ENCODE data around the gene ZNF586. TPM values are rescaled to one million over a fixed set of nuclear protein-coding genes. Genes with fewer than 3 reads are reported as not detected.

ZNF586 gene
- total RNA-seq, 1 donor from 2014 or later = 33.2 TPM

GRCh38 chr19:57814505-57815246 lies 45.2 kb downstream of the ZNF586 start, which contains the start of gene ZNF552:
Gene ZNF552, minus strand, starts transcription at chr19:57814913. Its CDS starts 170 bp downstream, at chr19:57814743.
- peaks cover 74% of the 10 kb centered on the region for H3K4me1 Mint-ChIP-seq (ENCODE audit: low read depth)
- peak; percentile 60 for DNase-seq (ENCODE audit: low spot score, unreplicated experiment)
- no peaks in the 10 kb centered on the region for H3K9me3 Mint-ChIP-seq (ENCODE audit: low read depth)
- H3K27me3 Mint-ChIP-seq = no peaks in the 10 kb centered on the region
- TF ChIP-seq, protein P1, sequence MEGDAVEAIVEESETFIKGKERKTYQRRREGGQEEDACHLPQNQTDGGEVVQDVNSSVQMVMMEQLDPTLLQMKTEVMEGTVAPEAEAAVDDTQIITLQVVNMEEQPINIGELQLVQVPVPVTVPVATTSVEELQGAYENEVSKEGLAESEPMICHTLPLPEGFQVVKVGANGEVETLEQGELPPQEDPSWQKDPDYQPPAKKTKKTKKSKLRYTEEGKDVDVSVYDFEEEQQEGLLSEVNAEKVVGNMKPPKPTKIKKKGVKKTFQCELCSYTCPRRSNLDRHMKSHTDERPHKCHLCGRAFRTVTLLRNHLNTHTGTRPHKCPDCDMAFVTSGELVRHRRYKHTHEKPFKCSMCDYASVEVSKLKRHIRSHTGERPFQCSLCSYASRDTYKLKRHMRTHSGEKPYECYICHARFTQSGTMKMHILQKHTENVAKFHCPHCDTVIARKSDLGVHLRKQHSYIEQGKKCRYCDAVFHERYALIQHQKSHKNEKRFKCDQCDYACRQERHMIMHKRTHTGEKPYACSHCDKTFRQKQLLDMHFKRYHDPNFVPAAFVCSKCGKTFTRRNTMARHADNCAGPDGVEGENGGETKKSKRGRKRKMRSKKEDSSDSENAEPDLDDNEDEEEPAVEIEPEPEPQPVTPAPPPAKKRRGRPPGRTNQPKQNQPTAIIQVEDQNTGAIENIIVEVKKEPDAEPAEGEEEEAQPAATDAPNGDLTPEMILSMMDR (IDR thresholded peaks at IDR 0.05; ENCODE audit: unreplicated experiment) = no peak
- H3K36me3 Mint-ChIP-seq (ENCODE audit: insufficient read depth) = peaks cover 13% of the 10 kb centered on the region
- H3K27ac Mint-ChIP-seq = peak within 1 kb of the TSS; percentile 97
- peak within 1 kb of the TSS; percentile 95 for H3K4me3 Mint-ChIP-seq (ENCODE audit: low read depth)

DNA sequence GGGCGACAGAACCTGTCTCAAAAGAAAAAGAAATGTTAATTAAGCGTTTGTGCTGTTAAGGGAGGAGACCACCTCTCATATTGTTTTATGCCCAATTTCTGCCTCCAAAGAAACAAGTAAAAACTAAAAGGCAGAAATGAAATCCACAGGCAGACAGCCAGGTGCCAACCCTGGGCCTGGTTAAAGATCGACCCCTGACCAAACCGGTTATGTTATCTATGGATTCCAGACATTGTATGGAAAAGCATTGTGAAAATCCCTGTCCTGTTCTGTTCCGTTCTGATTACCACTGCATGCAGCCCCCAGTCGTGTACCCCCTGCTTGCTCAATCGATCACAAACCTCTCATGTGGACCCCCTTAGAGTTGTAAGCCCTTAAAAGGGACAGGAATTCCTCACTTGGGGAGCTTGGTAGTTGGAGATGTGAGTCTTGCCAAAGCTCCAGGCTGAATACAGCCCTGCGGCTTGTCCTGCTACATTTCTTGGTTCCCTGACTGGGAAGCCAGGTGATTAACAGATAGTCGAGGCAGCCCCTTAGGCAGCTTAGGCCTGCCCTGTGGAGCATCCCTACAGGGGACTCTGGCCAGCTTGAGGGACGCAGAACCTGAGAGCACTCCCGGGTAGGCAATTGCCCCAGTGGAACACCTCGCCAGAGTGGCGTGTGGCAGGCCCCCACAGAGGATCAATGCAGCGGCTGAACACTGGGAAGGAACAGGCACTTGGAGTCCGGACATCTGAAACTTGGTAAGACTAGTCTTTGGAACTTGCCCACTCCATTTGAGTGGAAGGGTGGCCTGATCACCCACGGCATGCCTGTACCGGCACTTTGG lies 46.0 kb downstream of the ZNF586 start:
- Mint-ChIP-seq H3K4me3 (ENCODE audit: low read depth) (peak overlapping the region; percentile 95), H3K9me3 (ENCODE audit: low read depth) (no peaks in the 10 kb centered on the region), H3K27ac (peak overlapping the region; percentile 97), H3K4me1 (ENCODE audit: low read depth) (peaks cover 74% of the 10 kb centered on the region), H3K27me3 (no peaks in the 10 kb centered on the region), H3K36me3 (ENCODE audit: insufficient read depth) (peaks cover 12% of the 10 kb centered on the region)
- no peak for DNase-seq (ENCODE audit: low spot score, unreplicated experiment)
- TF ChIP-seq, protein P1 (IDR thresholded peaks at IDR 0.05; ENCODE audit: unreplicated experiment) = no peak

- Mint-ChIP-seq H3K27me3 (no peaks in the 10 kb centered on the region), H3K9me3 (ENCODE audit: low read depth) (no peaks in the 10 kb centered on the region), H3K36me3 (ENCODE audit: insufficient read depth) (peaks cover 10% of the 10 kb centered on the region), H3K4me1 (ENCODE audit: low read depth) (peaks cover 75% of the 10 kb centered on the region), H3K4me3 (ENCODE audit: low read depth) (peak overlapping the region; percentile 95), H3K27ac (peak overlapping the region; percentile 97)
- TF ChIP-seq, protein P1 (IDR thresholded peaks at IDR 0.05; ENCODE audit: unreplicated experiment) = no peak
- no peak for DNase-seq (ENCODE audit: low spot score, unreplicated experiment)
Observed at GRCh38 chr19:57816652-57817051, 47.2 kb downstream of the ZNF586 start.

DNA sequence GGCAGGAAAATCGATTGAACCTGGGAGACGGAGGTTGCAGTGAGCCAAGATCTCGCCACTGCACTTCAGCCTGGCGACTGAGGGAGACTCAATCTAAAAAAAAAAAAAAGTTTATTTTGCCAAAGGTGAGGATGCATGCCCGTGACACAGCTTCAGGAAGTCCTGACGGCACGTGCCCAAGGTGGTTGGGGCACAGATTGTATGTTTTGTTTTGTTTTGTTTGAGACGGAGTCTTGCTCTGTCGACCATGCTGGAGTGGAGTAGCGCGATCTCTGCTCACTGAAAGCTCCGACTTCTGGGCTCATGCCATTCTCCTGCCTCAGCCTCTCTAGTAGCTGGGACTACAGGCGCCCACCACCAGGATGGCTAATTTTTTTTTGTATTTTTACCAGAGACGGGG lies 48.5 kb downstream of the ZNF586 start:
- DNase-seq (ENCODE audit: low spot score, unreplicated experiment) = no peak
- H3K36me3 Mint-ChIP-seq (ENCODE audit: insufficient read depth) = peaks cover 9% of the 10 kb centered on the region
- H3K4me1 Mint-ChIP-seq (ENCODE audit: low read depth) = peaks cover 72% of the 10 kb centered on the region
- no peaks in the 10 kb centered on the region for H3K9me3 Mint-ChIP-seq (ENCODE audit: low read depth)
- peak overlapping the region; percentile 91 for H3K27ac Mint-ChIP-seq
- H3K27me3 Mint-ChIP-seq = no peaks in the 10 kb centered on the region
- TF ChIP-seq, protein P1 (IDR thresholded peaks at IDR 0.05; ENCODE audit: unreplicated experiment) = no peak
- H3K4me3 Mint-ChIP-seq (ENCODE audit: low read depth) = peak overlapping the region; percentile 94

DNA sequence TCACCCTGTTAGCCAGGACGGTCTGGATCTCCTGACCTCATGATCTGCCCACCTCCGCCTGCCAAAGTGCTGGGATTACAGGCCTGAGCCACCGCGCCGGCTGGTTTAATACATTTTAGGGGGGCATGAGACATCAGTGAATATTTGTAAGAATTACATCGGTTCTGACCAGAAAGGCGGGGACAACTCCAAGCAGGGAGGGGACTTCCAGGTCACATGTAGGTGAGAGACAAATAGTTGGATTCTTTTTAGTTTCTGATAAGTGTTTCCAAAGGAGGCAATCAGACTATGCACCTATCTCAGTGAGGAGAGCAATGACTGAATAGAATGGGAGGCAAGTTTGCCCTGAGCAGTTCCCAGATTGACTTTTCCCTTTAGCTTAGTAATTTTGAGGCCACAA lies 48.9 kb downstream of the ZNF586 start:
- TF ChIP-seq, protein P1 (IDR thresholded peaks at IDR 0.05; ENCODE audit: unreplicated experiment) = no peak
- peak overlapping the region; percentile 91 for H3K27ac Mint-ChIP-seq
- no peak for DNase-seq (ENCODE audit: low spot score, unreplicated experiment)
- peak overlapping the region; percentile 94 for H3K4me3 Mint-ChIP-seq (ENCODE audit: low read depth)
- peaks cover 9% of the 10 kb centered on the region for H3K36me3 Mint-ChIP-seq (ENCODE audit: insufficient read depth)
- no peaks in the 10 kb centered on the region for H3K27me3 Mint-ChIP-seq
- no peaks in the 10 kb centered on the region for H3K9me3 Mint-ChIP-seq (ENCODE audit: low read depth)
- peaks cover 72% of the 10 kb centered on the region for H3K4me1 Mint-ChIP-seq (ENCODE audit: low read depth)

Data from progenitor cell of endocrine pancreas (in vitro differentiated cells).